Fibroblast of pulmonary artery (primary cell): Measurements from ENCODE around the gene INSYN1.
A peak's percentile ranks its signal among the peaks of the same experiment; 100 is the strongest.
"Not testable (repeated sequence)": the region's sequence is repeated elsewhere in the genome, so short reads cannot be mapped to it uniquely, and the experiment has no call there.

ENCODE experiments used
- DNase-seq: peaks from one replicate; pipeline ENCODE4 v3.0.0-alpha.2; 2010; ENCODE audit warnings: low read depth
- H3K4me3 ChIP-seq: replicated peaks from 2 replicates; pipeline ENCODE4 v1.5.1; 2011; ENCODE audit warnings: low read depth, mild to moderate bottlenecking, control low read depth, low read length, moderate library complexity
- TF ChIP-seq, protein P1 (sequence below): IDR thresholded peaks from 2 replicates; pipeline ENCODE4 v1.5.1; 2011; ENCODE audit warnings: mild to moderate bottlenecking, control low read depth, low read length, inconsistent platforms; ENCODE audit errors: missing control alignments

INSYN1 gene

DNA sequence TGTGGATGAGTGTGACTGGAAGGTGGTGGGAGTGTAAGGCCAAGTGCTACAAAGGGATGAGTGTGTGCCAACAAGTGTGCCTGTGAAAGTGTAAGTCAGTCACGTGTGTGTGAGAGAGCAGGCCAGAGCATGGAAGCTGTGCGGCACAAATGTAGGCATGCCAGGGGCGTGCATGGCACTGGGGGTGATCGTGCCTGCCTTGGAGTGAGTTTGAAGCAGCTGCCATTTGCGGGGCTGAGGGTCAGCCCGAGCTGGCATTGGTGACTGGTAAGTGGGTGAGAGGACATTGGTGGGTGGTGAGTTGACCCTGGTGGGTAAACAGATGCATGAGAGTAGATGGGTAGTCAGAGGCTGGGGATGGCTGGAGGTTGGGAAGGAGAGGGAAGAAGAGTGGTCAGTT is 44.5 kb downstream of the INSYN1 start:
- H3K4me3 ChIP-seq = no peak overlapping the region
- TF ChIP-seq, protein P1, sequence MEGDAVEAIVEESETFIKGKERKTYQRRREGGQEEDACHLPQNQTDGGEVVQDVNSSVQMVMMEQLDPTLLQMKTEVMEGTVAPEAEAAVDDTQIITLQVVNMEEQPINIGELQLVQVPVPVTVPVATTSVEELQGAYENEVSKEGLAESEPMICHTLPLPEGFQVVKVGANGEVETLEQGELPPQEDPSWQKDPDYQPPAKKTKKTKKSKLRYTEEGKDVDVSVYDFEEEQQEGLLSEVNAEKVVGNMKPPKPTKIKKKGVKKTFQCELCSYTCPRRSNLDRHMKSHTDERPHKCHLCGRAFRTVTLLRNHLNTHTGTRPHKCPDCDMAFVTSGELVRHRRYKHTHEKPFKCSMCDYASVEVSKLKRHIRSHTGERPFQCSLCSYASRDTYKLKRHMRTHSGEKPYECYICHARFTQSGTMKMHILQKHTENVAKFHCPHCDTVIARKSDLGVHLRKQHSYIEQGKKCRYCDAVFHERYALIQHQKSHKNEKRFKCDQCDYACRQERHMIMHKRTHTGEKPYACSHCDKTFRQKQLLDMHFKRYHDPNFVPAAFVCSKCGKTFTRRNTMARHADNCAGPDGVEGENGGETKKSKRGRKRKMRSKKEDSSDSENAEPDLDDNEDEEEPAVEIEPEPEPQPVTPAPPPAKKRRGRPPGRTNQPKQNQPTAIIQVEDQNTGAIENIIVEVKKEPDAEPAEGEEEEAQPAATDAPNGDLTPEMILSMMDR = no peak
- DNase-seq = no peak

DNA sequence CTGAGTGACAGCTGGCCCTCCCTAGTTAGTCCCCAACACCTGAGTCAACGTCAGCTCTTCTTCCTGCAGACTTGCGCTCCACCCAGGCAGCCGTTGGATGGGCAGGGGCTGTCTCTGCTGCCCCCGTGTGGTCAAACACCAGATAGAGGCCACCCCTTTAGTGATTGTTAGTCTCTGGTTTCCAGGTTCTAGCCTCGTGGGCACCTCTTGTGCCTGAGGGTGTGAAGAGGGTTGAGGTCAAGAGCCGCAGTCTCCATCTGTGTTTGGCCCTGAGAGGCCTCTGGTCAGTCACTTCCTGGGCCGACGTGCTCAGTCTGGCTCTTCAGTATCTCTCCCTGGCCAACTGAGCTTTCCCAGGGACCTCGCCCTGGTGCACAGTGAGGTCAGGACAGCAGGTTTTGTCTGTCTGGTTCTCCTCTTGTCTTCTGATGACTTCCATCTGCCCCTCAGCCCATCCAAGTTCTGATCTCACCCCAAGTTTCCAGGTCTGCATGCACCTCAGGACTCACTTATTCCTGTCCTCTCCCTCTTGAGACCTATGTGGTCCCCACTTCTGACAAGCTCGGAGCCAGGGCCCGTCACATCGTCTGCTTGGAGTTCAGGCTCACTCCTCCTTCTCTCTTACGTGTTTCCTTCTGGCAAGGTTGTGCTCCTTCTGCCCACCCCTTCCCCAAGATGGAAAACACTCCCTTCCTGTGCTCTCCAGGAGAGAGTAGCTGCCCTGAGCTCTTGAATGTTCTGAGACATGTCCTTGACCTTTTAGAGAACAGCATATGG is 48.1 kb downstream of the INSYN1 start:
- TF ChIP-seq, protein P1 = peak; percentile 83
- no peak overlapping the region for H3K4me3 ChIP-seq
- peak; percentile 59 for DNase-seq

DNA sequence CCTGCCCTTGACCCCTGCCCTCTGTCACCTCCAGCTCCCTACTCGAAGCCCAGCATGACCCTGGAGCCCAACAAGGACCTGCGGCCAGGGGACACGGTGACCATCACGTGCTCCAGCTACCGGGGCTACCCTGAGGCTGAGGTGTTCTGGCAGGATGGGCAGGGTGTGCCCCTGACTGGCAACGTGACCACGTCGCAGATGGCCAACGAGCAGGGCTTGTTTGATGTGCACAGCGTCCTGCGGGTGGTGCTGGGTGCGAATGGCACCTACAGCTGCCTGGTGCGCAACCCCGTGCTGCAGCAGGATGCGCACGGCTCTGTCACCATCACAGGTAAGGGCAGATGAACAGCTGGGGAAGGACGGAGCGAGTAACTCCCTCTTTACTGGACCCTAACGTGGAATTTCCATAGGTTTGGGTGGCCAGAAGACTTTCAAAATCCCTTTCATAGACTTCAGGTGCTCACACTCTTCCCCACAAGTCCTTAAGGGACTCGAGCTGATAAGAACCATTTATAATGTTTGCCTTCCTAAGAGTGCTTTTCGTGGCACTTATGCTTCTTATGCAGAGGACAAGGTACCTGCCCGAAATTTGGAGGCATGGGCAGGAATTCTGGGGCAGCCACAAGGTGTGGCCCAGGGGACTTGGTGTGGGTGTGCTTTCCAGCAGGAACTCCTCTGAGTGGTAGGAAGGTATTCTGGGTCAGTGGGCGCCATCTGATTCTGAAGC is 48.8 kb downstream of the INSYN1 start:
- not testable (repeated sequence) for DNase-seq, H3K4me3 ChIP-seq

DNA sequence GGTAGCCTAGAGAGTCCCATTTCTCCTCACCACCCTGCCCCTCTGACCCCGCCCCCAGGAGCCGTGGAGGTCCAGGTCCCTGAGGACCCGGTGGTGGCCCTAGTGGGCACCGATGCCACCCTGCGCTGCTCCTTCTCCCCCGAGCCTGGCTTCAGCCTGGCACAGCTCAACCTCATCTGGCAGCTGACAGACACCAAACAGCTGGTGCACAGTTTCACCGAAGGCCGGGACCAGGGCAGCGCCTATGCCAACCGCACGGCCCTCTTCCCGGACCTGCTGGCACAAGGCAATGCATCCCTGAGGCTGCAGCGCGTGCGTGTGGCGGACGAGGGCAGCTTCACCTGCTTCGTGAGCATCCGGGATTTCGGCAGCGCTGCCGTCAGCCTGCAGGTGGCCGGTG is 49.5 kb downstream of the INSYN1 start:
- not testable (repeated sequence) for H3K4me3 ChIP-seq, DNase-seq

DNA sequence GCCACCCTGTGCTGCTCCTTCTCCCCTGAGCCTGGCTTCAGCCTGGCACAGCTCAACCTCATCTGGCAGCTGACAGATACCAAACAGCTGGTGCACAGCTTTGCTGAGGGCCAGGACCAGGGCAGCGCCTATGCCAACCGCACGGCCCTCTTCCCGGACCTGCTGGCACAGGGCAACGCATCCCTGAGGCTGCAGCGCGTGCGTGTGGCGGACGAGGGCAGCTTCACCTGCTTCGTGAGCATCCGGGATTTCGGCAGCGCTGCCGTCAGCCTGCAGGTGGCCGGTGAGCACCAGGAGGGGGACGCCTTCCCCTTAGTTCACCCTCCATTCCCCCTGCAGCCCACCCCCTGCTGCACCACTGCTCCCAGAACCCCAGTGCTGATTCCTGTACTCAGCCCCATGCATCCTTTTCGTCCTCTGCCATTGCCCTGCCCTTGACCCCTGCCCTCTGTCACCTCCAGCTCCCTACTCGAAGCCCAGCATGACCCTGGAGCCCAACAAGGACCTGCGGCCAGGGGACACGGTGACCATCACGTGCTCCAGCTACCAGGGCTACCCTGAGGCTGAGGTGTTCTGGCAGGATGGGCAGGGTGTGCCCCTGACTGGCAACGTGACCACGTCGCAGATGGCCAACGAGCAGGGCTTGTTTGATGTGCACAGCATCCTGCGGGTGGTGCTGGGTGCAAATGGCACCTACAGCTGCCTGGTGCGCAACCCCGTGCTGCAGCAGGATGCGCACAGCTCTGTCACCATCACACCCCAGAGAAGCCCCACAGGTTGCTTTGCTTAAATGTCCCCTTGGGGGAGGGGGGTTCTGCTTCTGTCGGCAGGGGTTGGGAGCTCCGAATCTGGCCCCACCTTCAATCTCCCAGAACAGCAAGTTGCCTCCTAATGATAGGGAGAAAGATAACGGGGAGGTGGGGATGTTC is 50.6 kb downstream of the INSYN1 start:
- not testable (repeated sequence) for H3K4me3 ChIP-seq, DNase-seq

DNA sequence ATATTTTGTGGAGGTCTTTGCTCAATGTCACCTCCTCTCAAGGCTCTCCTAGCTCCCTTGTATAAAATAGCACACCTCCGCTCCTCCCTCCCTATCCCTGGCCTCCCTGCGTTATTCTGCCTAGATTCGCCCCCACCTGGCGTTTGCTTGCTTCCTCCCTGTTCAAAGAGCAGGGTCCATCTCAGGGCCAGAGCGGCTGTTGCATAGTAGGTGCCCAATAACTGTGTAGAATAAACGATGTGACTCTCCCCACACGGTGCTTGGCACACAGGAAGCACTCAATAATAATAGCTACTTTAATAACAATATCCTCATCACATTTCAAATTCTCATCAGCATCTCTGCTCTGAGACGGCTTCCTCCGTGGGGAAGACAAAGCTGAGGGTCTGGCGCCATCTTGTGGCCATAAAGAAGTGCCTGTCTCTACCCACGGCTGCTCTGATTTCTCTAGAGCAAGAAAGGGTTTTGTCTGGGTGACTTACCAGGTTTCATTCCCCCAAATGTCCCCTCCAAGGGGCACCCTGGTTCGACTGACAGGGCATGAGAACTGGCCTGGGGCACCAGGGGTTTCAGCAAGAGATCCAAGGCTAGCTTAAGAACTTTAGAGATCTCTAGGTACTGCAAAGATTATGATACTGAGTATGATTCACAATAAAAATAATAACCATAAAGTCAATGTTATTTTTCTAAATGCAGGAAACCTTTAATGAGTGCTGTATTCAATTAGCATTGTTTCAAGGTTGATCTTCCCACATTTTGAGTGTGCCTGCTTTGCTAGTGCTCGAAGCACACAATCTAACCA is 52.9 kb downstream of the INSYN1 start:
- H3K4me3 ChIP-seq = no peak overlapping the region
- TF ChIP-seq, protein P1 = peak; percentile 95
- DNase-seq = peak; percentile 89

DNA sequence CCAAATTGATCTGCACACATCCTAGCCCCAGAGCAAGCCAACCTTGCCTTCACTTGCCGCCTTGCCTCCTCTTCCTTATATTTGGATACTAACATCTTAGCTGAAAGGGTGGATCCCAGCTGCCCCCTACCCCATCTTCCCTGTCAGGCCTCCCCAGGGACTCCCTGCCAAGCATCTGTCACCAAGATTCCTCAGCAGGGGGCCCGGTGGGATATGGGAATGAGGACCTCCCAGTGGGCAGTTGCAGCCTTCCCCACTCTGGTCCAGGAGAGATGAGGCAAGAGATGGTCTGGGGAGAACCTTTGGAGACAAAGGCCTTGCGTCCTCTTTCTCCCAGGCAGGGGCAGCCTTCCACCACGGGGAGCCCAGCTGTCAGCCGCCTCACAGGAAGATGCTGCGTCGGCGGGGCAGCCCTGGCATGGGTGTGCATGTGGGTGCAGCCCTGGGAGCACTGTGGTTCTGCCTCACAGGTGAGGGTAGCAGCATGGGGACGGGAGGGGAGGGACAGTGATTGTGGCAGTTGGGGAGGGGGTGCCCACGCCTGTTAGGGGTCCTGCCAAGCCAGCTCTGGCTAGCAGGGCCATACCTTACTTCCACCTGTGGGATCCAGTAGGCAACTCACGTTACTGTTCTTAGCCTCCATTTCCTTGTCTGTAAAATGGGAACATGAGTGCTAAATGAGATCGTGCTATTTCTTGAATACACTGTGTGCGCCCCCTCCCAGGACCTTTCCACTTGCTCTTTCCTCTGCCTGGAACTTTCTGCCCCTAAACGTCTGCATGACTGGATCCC is 53.7 kb downstream of the INSYN1 start:
- DNase-seq = no peak
- H3K4me3 ChIP-seq = no peak overlapping the region
- TF ChIP-seq, protein P1 = no peak
